Neural progenitor cell (in vitro differentiated cells): ENCODE measurements around the gene PRR29. TPM values are rescaled to one million over a fixed set of nuclear protein-coding genes. Genes with fewer than 3 reads are reported as not detected.

Experiments
- DNase-seq: peaks from one replicate; pipeline ENCODE4 v3.0.0-alpha.2; 2016; ENCODE audit warnings: low spot score
- H2AFZ ChIP-seq: fragments of 200-600 bp; sonication (generic); replicated peaks from 2 replicates; pipeline ENCODE4 v1.6.1; 2016; ENCODE audit warnings: antibody characterized with exemption
- H3F3A ChIP-seq: fragments of 200-600 bp; sonication (generic); 2 replicates; pipeline ENCODE4 v1.6.1; 2016; ENCODE audit warnings: antibody characterized with exemption, low read depth
- H3K27ac ChIP-seq: fragments of 200-600 bp; sonication (generic); 2 replicates; pipeline ENCODE4 v1.5.1; 2016; ENCODE audit warnings: mild to moderate bottlenecking
- H3K27me3 ChIP-seq: fragments of 200-600 bp; sonication (generic); 2 replicates; pipeline ENCODE4 v1.6.1; 2016; ENCODE audit warnings: mild to moderate bottlenecking, moderate library complexity
- H3K36me3 ChIP-seq: fragments of 200-600 bp; sonication (generic); 2 replicates; pipeline ENCODE4 v1.5.1; 2016
- H3K4me1 ChIP-seq: fragments of 200-600 bp; sonication (generic); 2 replicates; pipeline ENCODE4 v1.6.1; 2016; ENCODE audit warnings: mixed run types
- H3K4me2 ChIP-seq: fragments of 200-600 bp; sonication (generic); 2 replicates; pipeline ENCODE4 v1.6.1; 2016
- H3K4me3 ChIP-seq: fragments of 200-600 bp; sonication (generic); 2 replicates; pipeline ENCODE4 v1.5.1; 2016
- H3K79me2 ChIP-seq: fragments of 200-600 bp; sonication (generic); 2 replicates; pipeline ENCODE4 v1.6.1; 2016; ENCODE audit warnings: low read depth
- H3K9ac ChIP-seq: fragments of 200-600 bp; sonication (generic); 2 replicates; pipeline ENCODE4 v1.6.1; 2016
- H3K9me3 ChIP-seq: fragments of 200-600 bp; sonication (generic); 2 replicates; pipeline ENCODE4 v1.5.1; 2016; ENCODE audit warnings: low read depth
- H4K20me1 ChIP-seq: fragments of 200-600 bp; sonication (generic); 2 replicates; pipeline ENCODE4 v1.6.1; 2016; ENCODE audit warnings: low read depth
- H3K27ac Mint-ChIP-seq: 3 replicates; pipeline ENCODE4 v1.8.0; 2021; ENCODE audit warnings: mixed read lengths
- H3K27me3 Mint-ChIP-seq: 2 replicates; pipeline ENCODE4 v1.8.0; 2022; ENCODE audit warnings: low read depth, mild to moderate bottlenecking, inconsistent platforms, moderate library complexity, mixed read lengths; ENCODE audit not compliant: insufficient read depth
- H3K36me3 Mint-ChIP-seq: 3 replicates; pipeline ENCODE4 v1.8.0; 2021; ENCODE audit warnings: mixed read lengths
- H3K4me1 Mint-ChIP-seq: 3 replicates; pipeline ENCODE4 v1.8.0; 2021; ENCODE audit warnings: mixed read lengths
- H3K4me3 Mint-ChIP-seq: 3 replicates; pipeline ENCODE4 v1.8.0; 2021; ENCODE audit warnings: mild to moderate bottlenecking, moderate library complexity, mixed read lengths
- H3K9me3 Mint-ChIP-seq: 3 replicates; pipeline ENCODE4 v1.8.0; 2020; ENCODE audit warnings: mixed read lengths
- EZH2 ChIP-seq: fragments of 200-600 bp; sonication (generic); IDR thresholded peaks from 2 replicates; pipeline ENCODE4 v1.6.1; 2017; ENCODE audit warnings: antibody characterized with exemption, mild to moderate bottlenecking, moderate library complexity
- EZH2phosphoT487 ChIP-seq: fragments of 200-600 bp; sonication (generic); IDR thresholded peaks from 2 replicates; pipeline ENCODE4 v1.6.1; 2017; ENCODE audit warnings: antibody characterized with exemption
- total RNA-seq: library from RNA; depleted of rRNA; stranded (reverse); fragments of >200 nt; gene quantifications from 2 replicates; pipeline ENCODE4 v1.2.3, GENCODE V29; 2015; ENCODE audit warnings: low replicate concordance
- TF ChIP-seq, protein P1 (sequence below): fragments of 200-600 bp; sonication (generic); IDR thresholded peaks from 2 replicates; pipeline ENCODE4 v1.5.1; 2017; ENCODE audit warnings: antibody characterized with exemption, mild to moderate bottlenecking

PRR29 gene
- total RNA-seq, 1 donor from 2014 or later = 0.95 TPM

DNA sequence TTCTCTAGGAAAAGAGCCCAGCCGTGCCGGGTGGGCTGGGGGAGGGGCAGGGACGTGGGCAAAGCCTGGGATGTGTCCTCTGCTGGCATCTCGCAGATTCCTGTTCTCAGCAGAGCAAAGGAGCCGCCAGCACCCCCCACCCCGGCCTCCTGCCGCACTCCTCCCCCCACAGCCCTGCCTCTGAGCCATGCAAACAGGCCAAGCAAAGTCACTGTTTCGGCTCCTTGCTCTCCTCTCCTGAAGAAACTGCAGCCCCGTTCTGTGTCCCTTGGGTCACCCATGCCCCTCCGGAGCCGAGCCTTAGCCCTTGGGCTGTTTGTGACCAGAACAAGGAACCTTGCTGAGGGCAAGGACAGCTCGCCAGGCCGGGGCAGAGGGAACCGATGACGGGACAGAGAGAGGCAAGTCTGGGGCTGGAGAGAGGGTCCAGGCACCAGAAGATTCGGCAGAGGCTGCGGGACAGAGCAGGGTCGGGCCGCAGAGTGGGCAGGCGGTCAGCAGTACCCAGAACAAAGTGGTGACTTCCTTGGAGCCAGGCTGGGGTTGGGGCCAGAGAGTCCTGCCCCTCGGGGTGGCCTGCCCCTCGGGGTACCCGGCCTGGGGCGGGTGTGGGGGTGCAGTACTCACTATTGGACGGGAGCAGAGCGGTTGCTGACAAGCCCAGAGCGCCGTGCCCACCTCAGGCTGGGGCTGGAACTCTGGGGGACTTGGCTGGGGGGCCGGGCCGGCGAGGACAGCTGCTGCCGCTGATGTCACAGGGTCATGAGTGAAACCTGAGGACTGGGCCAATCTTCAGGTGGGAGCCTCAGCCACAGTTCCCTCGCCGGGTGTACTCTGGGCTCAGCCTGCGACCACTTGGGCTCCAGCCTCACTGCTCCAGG is 9.2 kb upstream of the PRR29 start:
- H3K4me1 ChIP-seq = peaks cover 7% of the 10 kb centered on the region
- peak; percentile 29 for DNase-seq
- peaks cover 23% of the 10 kb centered on the region for H3K27me3 ChIP-seq
- no peak overlapping the region for H3K4me3 ChIP-seq
- Mint-ChIP-seq H3K36me3 (no peaks in the 10 kb centered on the region), H3K9me3 (no peaks in the 10 kb centered on the region), H3K4me3 (no peak overlapping the region), H3K27me3 (peaks cover 21% of the 10 kb centered on the region), H3K4me1 (peaks cover 21% of the 10 kb centered on the region), H3K27ac (no peak overlapping the region)
- H3K9me3 ChIP-seq = no peaks in the 10 kb centered on the region
- H3K4me2 ChIP-seq = peak overlapping the region; percentile 27
- no peaks in the 10 kb centered on the region for H4K20me1 ChIP-seq
- H2AFZ ChIP-seq = peak overlapping the region; percentile 96
- H3K27ac ChIP-seq = no peak overlapping the region
- H3K9ac ChIP-seq = no peak overlapping the region
- no peaks in the 10 kb centered on the region for H3K36me3 ChIP-seq
- no peaks in the 10 kb centered on the region for H3F3A ChIP-seq
- H3K79me2 ChIP-seq = no peaks in the 10 kb centered on the region
- TF ChIP-seq EZH2phosphoT487 = no peak

DNA sequence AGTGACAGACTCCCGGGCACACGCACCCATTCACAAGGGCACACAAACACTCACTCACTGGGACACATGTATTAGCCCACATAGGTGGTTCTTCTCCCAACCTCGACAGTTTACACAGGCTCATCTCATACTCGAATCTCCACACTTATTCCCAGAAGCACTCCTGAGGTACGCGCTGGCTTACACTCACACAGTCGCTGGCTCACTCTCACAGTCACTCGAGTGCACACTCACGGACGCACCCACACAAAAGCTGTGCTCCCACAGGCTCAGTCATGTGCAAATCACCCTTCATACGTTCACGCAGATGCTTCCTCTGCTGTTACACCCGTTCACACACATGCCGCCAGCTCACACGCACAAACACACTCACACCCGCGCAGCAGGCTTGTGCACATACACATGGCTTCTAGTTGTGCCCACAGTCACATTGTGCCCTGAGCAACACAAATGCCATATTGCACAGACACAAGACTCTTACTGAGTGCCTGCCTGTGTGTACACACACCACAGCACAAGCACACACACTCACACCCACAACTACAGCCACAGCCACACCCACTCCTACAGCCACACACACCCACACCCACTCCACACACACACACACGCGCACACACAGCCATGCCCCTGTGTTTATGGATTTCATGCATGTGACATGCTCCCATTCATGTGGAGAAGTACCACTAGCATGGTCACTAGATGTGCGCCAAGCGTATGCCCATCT is 8.4 kb upstream of the PRR29 start:
- H3K79me2 ChIP-seq = no peaks in the 10 kb centered on the region
- H3K4me3 ChIP-seq = no peak overlapping the region
- no peak for TF ChIP-seq EZH2phosphoT487
- TF ChIP-seq, protein P1, sequence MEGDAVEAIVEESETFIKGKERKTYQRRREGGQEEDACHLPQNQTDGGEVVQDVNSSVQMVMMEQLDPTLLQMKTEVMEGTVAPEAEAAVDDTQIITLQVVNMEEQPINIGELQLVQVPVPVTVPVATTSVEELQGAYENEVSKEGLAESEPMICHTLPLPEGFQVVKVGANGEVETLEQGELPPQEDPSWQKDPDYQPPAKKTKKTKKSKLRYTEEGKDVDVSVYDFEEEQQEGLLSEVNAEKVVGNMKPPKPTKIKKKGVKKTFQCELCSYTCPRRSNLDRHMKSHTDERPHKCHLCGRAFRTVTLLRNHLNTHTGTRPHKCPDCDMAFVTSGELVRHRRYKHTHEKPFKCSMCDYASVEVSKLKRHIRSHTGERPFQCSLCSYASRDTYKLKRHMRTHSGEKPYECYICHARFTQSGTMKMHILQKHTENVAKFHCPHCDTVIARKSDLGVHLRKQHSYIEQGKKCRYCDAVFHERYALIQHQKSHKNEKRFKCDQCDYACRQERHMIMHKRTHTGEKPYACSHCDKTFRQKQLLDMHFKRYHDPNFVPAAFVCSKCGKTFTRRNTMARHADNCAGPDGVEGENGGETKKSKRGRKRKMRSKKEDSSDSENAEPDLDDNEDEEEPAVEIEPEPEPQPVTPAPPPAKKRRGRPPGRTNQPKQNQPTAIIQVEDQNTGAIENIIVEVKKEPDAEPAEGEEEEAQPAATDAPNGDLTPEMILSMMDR = no peak
- no peak for TF ChIP-seq EZH2
- H3K4me1 Mint-ChIP-seq = peaks cover 21% of the 10 kb centered on the region
- H3K9ac ChIP-seq = no peak overlapping the region
- H3K36me3 Mint-ChIP-seq = no peaks in the 10 kb centered on the region
- H3K9me3 Mint-ChIP-seq = no peaks in the 10 kb centered on the region
- peaks cover 31% of the 10 kb centered on the region for H3K27me3 ChIP-seq
- no peaks in the 10 kb centered on the region for H3K36me3 ChIP-seq
- peak overlapping the region; percentile 5 for H3K4me3 Mint-ChIP-seq
- no peak overlapping the region for H2AFZ ChIP-seq
- no peak overlapping the region for H3K27ac ChIP-seq
- H3F3A ChIP-seq = no peaks in the 10 kb centered on the region
- no peaks in the 10 kb centered on the region for H3K9me3 ChIP-seq
- peaks cover 7% of the 10 kb centered on the region for H3K4me1 ChIP-seq
- peak; percentile 1 for DNase-seq
- no peak overlapping the region for H3K4me2 ChIP-seq
- H3K27me3 Mint-ChIP-seq = peaks cover 21% of the 10 kb centered on the region
- no peaks in the 10 kb centered on the region for H4K20me1 ChIP-seq
- peak overlapping the region; percentile 33 for H3K27ac Mint-ChIP-seq

DNA sequence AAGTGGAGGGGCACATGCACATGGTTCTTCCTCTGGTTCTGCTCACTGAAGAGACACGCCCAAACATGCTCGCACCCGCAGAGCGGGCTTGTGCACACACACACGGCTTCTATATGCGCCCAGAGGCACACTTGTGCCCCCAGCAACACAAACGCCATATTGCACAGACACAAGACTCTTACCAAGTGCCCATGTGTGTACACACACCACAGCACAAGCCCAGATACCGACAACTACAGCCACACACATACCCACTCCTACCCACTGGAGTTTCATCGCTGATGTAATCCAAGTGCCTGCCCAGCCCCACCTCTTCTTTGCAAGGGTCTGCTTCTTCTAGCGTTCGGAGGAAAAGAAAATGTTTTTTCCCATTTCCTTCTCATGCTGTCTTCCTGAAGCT is 6.5 kb upstream of the PRR29 start:
- no peaks in the 10 kb centered on the region for H3K79me2 ChIP-seq
- H3K27me3 ChIP-seq = peaks cover 49% of the 10 kb centered on the region
- H3K4me2 ChIP-seq = no peak overlapping the region
- H3K9ac ChIP-seq = no peak overlapping the region
- H3K27ac ChIP-seq = no peak overlapping the region
- H3K36me3 ChIP-seq = no peaks in the 10 kb centered on the region
- H3K27me3 Mint-ChIP-seq = peaks cover 21% of the 10 kb centered on the region
- H2AFZ ChIP-seq = no peak overlapping the region
- H3F3A ChIP-seq = no peaks in the 10 kb centered on the region
- H3K4me1 ChIP-seq = peaks cover 7% of the 10 kb centered on the region
- no peaks in the 10 kb centered on the region for H3K36me3 Mint-ChIP-seq
- H3K9me3 ChIP-seq = no peaks in the 10 kb centered on the region
- H3K27ac Mint-ChIP-seq = no peak overlapping the region
- peaks cover 19% of the 10 kb centered on the region for H3K4me1 Mint-ChIP-seq
- DNase-seq = peak; percentile 0
- H4K20me1 ChIP-seq = no peaks in the 10 kb centered on the region
- no peaks in the 10 kb centered on the region for H3K9me3 Mint-ChIP-seq
- TF ChIP-seq EZH2 (no peak), EZH2phosphoT487 (no peak)
- TF ChIP-seq, protein P1 = no peak
- H3K4me3 Mint-ChIP-seq = peak overlapping the region; percentile 52
- H3K4me3 ChIP-seq = no peak overlapping the region
